GM18526 (cell line): ENCODE measurements around the gene FHOD3.

ENCODE experiments used
- POLR2A ChIP-seq: IDR thresholded peaks from 3 replicates; pipeline ENCODE4 v1.6.1; 2011; ENCODE audit not compliant: insufficient read length; ENCODE audit errors: extremely low read depth

FHOD3 gene

DNA sequence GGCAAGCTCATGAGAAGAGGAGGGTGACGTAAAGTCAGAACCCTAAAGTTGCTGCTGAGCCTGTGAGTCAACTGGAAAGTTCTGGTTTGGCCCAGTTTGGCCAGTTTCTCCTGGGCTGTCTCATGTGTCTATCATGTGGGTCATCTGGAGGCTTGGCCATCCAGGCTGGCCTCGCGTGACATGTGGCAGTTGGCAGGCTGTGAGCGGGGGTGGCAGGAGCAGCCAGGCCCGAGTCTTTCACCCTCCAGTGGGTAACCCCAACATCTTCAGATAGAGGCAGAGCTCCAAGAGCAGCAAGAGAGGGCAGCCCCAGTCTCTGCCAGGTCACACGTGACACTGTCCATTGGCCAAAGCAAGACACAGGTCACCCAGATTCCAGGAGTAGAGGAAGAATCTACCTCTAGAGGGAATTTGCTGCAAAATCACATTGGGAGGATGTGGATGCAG is 51.5 kb downstream of the FHOD3 start:
- no peak for TF ChIP-seq POLR2A

DNA sequence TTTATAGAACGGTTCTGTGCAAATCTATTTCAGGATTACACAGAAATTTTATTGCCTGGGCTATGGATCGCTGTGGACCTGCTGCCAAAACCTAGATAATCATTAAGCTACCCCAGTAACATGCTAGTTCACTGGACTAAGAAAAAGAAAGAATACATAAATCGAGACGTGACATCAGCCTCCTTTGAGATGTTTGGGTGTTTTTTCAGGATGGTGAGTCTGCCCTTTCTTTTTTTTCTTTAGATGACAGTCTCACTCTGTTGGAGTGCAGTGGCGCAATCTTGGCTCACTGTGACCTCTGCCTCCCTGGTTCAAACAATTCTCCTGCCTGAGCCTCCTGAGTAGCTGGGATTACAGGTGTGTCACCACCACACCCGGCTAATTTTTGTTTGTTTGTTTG is 52.0 kb downstream of the FHOD3 start:
- no peak for TF ChIP-seq POLR2A

GRCh38 chr18:36350251-36350651 is 52.7 kb downstream of the FHOD3 start:
- TF ChIP-seq POLR2A = no peak

DNA sequence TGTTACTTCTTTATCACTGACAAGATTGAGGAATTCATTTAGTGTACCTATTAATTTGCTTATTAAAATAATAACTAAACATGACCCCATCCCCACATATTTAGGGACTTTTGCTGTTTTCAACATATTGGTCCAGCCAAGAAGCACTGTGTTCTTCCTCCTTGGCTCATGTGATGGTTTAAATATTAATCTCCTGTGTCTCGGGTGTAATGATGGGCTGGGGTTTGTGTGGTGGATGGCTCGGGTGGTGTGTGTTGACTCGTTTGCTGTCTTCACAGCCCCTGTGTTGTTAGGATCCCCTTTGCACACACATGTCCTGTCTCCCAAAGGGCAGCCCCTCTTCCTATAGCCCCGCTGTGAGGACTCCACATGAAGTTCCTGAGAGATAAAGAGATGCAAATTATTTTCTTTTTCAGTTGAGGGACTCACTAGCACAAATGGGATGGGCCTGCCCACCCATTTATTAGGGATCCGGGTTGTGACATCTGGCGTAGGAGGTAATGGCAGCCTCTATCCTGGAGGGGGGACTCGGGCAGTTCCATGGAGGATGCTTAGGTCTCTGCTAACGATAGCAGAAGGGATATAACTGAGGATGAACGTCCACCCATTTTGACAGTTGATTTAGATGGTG is 53.4 kb downstream of the FHOD3 start:
- TF ChIP-seq POLR2A = no peak

GRCh38 chr18:36352384-36352783 is 54.9 kb downstream of the FHOD3 start:
- TF ChIP-seq POLR2A = no peak

DNA sequence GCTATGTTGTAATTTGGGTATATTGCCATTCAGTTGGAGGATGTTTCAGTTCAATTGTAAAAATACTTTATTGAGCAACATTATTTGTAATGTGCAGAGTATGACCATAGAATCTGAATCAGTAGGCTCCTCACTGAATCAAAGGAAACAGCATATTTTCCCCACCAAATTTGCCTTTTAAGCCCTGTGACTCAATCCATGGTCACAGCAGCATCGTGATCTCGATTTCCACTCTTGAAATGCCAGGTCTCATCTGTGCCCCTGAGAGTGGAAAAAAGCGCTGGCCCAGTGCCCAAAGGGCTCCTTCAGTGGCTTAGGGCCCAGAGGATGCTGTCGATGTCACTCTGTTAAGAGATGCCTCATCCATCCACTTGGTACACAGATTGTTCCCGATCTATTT is 57.5 kb downstream of the FHOD3 start:
- TF ChIP-seq POLR2A = no peak

- TF ChIP-seq POLR2A = no peak
These were observed 58.0 kb downstream of the FHOD3 start for GRCh38 chr18:36355511-36355910.

- no peak for TF ChIP-seq POLR2A
These were observed 60.6 kb downstream of the FHOD3 start for GRCh38 chr18:36358141-36358540.

DNA sequence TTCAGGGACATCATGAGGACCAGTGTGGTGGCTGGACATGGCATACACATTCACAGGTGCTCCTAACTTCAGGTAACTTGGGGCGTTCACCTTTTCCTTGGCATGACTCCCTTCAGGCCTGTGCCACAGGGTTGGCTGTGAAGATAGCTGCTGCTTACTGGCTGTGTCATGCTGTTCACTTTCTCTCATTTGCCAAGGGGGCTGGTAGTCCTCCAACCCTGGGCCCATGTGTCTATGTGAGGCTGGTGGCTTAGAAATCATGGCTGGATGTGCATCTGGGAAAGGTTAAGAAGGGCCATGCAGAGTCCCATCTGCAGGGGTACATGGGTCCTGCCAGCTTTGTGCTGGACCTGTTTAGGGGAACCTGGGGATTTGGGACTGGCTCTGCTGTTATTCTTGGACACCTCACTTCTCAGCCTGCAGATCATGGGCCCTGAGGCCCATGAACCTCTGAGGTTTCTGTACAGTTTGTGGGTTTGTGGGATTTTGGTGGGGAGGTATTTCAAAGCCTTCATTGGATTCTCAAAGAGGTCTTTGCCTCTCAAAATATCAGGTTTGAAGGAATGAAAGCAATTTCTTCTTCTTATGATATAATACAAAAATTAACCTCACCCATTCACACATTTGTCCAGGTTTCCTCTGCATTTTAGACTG is 62.9 kb downstream of the FHOD3 start:
- TF ChIP-seq POLR2A = no peak

DNA sequence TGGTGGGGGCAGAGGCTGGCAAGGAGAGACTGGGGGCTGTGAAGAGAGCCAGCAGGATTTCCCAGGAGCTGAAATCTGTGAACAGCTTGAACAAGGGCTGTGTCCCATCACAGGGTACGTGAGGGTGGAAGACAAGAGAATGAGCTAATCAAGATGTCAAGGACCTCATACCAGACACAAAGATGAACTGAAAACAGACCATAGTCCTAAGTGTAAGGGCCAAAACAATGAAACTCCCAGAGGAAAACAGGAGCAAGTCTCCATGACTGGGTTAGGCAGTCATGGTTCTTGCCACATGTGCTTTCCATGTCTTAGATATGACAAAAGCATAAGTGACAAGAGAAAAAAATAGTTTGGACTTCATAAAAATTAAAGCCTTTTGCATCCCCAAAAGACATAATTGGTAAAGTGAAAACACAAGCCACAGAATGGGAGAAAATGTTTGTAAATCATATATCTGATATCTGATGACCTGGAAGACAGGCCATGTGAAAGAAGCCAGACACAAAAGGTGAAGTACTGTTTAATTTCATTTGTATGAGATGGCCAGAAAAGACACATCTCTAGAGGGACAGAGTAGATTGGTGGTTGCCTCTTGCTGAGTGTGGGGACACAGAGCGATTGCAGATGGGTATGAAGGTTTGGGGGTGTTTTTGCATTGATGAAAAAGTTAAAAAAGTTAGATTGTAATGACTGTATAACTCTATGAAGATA is 67.6 kb downstream of the FHOD3 start:
- TF ChIP-seq POLR2A = no peak

DNA sequence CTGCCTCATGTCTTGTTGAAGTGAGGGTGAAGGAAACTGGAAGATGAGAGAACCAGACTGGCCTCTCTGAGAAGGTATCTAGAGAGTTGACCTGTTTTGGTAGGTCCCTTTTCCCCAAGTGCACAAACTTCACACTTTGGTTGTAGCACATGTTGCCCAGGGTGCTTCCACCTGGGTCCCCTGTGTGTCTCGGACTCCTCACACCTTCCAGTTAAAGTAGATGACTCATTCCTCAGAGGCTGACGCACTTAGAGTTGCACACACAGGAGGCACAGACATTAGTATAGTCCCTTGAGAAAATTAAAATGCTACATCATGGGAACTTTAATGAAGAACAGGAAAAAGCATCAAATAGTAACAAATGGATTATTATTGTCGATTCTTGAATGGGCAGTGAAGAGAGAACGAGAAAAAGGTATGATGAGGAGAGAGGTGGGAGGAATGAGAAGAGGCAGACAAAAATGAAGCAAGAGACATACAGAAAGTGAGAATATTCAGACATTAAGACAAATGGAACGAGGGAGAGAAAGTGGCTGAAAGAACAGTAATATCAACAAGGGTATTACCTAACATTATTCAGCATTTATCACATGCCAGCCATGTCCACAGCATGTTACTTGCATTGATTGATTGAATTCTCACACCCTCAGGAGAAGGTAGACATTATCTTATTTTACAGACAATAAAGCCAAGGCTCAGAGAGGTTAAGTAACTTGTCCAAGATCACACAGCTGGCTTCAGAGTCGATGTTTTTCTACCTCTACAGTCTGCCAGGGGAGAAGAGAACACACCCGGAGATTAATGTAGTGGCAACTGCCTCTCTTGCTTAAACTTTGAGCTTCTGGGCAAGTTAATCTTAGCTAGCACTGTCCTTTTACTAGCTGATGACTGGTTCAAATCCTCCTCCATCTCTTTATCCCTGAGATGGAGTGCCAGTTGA is 68.6 kb downstream of the FHOD3 start:
- TF ChIP-seq POLR2A = no peak

DNA sequence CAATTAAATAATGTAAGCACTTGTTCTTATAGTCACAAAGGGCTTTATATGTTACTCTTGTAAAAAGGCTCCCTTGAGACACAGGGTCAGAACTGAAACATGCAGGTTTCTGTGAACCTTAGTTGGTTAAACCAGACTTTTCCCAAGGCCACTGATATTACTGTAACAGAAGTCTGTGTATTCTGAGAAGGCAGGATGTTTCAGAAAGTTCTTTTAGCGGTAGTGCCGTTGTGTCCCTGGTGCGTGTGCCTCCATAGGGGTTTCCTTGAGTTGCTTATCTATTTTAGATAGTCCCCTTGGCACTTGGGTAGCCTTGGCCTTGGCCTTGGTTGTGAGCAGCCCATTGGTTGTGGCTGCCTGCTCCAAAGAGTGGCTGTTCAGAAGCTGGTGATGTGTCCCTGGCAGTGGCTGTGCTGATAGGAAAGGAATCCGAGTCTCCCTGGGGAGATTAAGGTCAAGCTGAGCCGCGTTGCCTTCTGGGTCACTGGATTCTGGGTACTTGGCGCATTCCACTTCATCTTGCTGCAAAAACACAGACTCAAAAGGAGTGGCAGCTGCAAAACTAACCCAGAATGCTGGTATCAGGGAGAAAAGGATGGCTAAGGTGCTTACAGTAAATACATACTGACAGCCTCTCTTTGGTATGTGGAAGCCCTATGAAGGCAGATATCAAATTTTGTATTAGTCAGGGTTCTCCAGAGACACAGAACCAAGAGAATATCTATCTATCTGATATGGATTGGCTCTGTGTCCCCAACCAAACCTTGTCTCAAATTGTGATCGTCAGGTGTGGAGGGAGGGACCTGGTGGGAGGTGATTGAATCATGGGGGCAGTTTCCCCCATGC is 69.7 kb downstream of the FHOD3 start:
- TF ChIP-seq POLR2A = no peak

GRCh38 chr18:36368889-36369288 is 71.4 kb downstream of the FHOD3 start:
- TF ChIP-seq POLR2A = no peak

DNA sequence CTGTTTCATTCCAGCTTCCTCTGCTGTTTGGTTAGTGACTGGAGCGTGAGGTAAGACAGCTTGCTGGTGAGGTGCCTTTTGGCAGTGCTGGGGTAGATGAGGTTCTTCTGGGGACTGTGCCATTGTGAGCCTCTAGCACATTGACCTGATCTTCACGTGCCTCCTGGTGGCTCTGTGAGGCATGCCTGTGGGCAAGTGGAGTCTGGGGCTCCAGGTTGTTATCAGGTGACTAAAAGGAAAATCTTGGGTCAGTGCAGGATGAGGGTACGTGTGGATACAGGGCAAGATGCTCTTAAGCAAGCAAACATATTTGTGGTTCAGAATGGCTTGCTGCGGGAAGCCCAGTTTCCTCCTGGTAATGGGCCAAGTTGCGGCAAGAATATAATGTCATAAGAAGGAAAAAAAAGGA is 75.4 kb downstream of the FHOD3 start:
- no peak for TF ChIP-seq POLR2A

GRCh38 chr18:36374262-36374661 is 76.7 kb downstream of the FHOD3 start:
- no peak for TF ChIP-seq POLR2A

DNA sequence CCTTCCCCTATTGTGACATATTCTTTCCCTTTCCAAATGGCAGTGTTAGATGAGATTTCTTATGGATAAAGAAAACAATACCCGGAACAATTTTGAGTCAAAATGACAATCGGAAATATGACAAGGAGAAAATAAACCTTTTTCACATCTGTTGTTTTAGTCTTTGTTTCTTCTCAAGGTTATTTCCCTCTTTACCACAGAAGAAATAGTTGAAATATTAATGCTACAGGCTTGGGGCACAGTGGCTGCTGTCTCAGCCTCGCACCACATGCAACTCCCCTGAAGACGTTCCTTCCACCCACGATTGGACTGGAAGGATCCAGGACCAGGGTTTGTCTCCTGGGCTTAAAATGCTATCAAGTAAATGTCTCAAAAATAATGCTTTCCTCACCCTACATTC is 77.6 kb downstream of the FHOD3 start:
- TF ChIP-seq POLR2A = no peak
